HCT116 (cell line): ENCODE data around the gene ERC2. TPM values are rescaled to one million over a fixed set of nuclear protein-coding genes. Genes with fewer than 3 reads are reported as not detected.

Source experiments
- ATAC-seq: fragments of 200-7000 bp; cut with Tn5 transposase; 2 replicates; pipeline ENCODE4 v1.9.1; 2020; ENCODE audit warnings: mild to moderate bottlenecking, moderate library complexity
- BruUV-seq: library from RNA; stranded (reverse); fragments of 400-500 nt; replicated peaks from 2 replicates; lab custom pipeline; 2021; lab: Mats Ljungman, UMichigan
- CTCF ChIA-PET: fragments of 300-600 bp; sonication (Branson Sonifier 250); formaldehyde crosslinking; loops from one replicate; lab custom pipeline; 2021; ENCODE audit warnings: antibody characterized with exemption; lab: Charles Lee
- POLR2A ChIA-PET: fragments of 300-600, 350-600 bp; sonication (Branson Sonifier 250); formaldehyde crosslinking; loops from one replicate; lab custom pipeline; 2021; ENCODE audit warnings: antibody characterized with exemption; lab: Charles Lee
- RAD21 ChIA-PET, 2 experiments: fragments of 300-600 bp; sonication (Branson Sonifier 250); formaldehyde crosslinking; loops; one replicate each; lab custom pipeline; 2023; ENCODE audit warnings: low total read pairs in 2 of 2; ENCODE audit not compliant: uncharacterized antibody in 2 of 2, unreplicated experiment in 2 of 2, low non-redundant PET in 1 of 2; lab: Charles Lee
- DNase-seq: peaks from one replicate; pipeline ENCODE4 v3.0.0-alpha.2; 2010; ENCODE audit warnings: low read depth, low spot score
- H2AFZ ChIP-seq: fragments of 200-600 bp; shearing (Covaris generic), sonication (generic); 2 replicates; pipeline ENCODE4 v1.6.1; 2017; ENCODE audit warnings: low read depth, mixed run types, mixed read lengths, antibody characterized with exemption, low read length; ENCODE audit not compliant: poor library complexity, severe bottlenecking
- H3K27ac ChIP-seq: 2 replicates; pipeline ENCODE4 v1.5.1; 2012; ENCODE audit warnings: low read depth, low read length
- H3K27me3 ChIP-seq: fragments of 200-600 bp; sonication (generic); 2 replicates; pipeline ENCODE4 v1.6.1; 2016; ENCODE audit warnings: mixed run types, low read length, mixed read lengths; ENCODE audit not compliant: insufficient read depth
- H3K36me3 ChIP-seq, 2 experiments: fragments of 200-500 bp in 1 of 2; fragments of 200-600 bp in 1 of 2; sonication (Bioruptor generic) in 1 of 2; sonication (generic) in 1 of 2; 2 replicates each; pipeline versions ENCODE4 v1.5.1 to v1.6.1; 2014 to 2016; ENCODE audit warnings: low read length in 2 of 2, inconsistent platforms in 1 of 2, mixed read lengths in 1 of 2, mixed run types in 1 of 2; ENCODE audit not compliant: insufficient read depth in 2 of 2, control insufficient read depth in 1 of 2
- H3K4me1 ChIP-seq, 2 experiments: fragments of 200-600 bp in 1 of 2; sonication (generic) in 1 of 2; 2 replicates each; pipeline versions ENCODE4 v1.5.1 to v1.6.1; 2012 to 2017; ENCODE audit warnings: low read length in 2 of 2, inconsistent platforms in 1 of 2, mild to moderate bottlenecking in 1 of 2, mixed read lengths in 1 of 2, mixed run types in 1 of 2, moderate library complexity in 1 of 2; ENCODE audit not compliant: insufficient read depth in 2 of 2, control insufficient read depth in 1 of 2
- H3K4me2 ChIP-seq: fragments of 200-600 bp; sonication (generic); 2 replicates; pipeline ENCODE4 v1.6.1; 2017; ENCODE audit warnings: mixed run types, low read length, mixed read lengths
- H3K4me3 ChIP-seq, 2 experiments: fragments of 200-600 bp in 1 of 2; sonication (generic) in 1 of 2; replicated peaks in 1 of 2; 2 replicates each; pipeline ENCODE4 v1.5.1; 2011 to 2016; ENCODE audit warnings: low read length in 2 of 2, control low read depth in 1 of 2, low read depth in 1 of 2, mild to moderate bottlenecking in 1 of 2, mixed read lengths in 1 of 2, mixed run types in 1 of 2
- H3K79me2 ChIP-seq: fragments of 200-600 bp; sonication (generic); 2 replicates; pipeline ENCODE4 v1.6.1; 2017; ENCODE audit warnings: mild to moderate bottlenecking, mixed run types, low read length, moderate library complexity, mixed read lengths; ENCODE audit not compliant: insufficient read depth
- H3K9ac ChIP-seq: fragments of 200-600 bp; sonication (generic); 2 replicates; pipeline ENCODE4 v1.6.1; 2016; ENCODE audit warnings: low read length, mixed read lengths
- H3K9me2 ChIP-seq: fragments of 200-600 bp; sonication (generic), shearing (Covaris generic); 2 replicates; pipeline ENCODE4 v1.6.1; 2017; ENCODE audit warnings: mixed run types, mild to moderate bottlenecking, moderate library complexity; ENCODE audit not compliant: insufficient read depth
- H3K9me3 ChIP-seq, 2 experiments: fragments of 200-500 bp in 1 of 2; fragments of 200-600 bp in 1 of 2; sonication (Bioruptor generic) in 1 of 2; sonication (generic) in 1 of 2; 2 replicates each; pipeline ENCODE4 v1.6.1; 2014 to 2017; ENCODE audit warnings: low read length in 2 of 2, mixed read lengths in 2 of 2, inconsistent platforms in 1 of 2, low read depth in 1 of 2, mild to moderate bottlenecking in 1 of 2, mixed run types in 1 of 2, moderate library complexity in 1 of 2; ENCODE audit not compliant: control insufficient read depth in 1 of 2, insufficient read depth in 1 of 2
- H4K20me1 ChIP-seq: fragments of 200-600 bp; sonication (generic), shearing (Covaris generic); 2 replicates; pipeline ENCODE4 v1.6.1; 2017; ENCODE audit warnings: mixed run types, mild to moderate bottlenecking, moderate library complexity; ENCODE audit not compliant: insufficient read depth
- CEBPB ChIP-seq: IDR thresholded peaks from 2 replicates; pipeline ENCODE4 v1.6.1; 2012; ENCODE audit warnings: low read depth
- ELF1 ChIP-seq: IDR thresholded peaks from 2 replicates; pipeline ENCODE4 v1.6.1; 2012; ENCODE audit warnings: low read depth, borderline replicate concordance
- EZH2 ChIP-seq: fragments of 200-600 bp; sonication (generic); IDR thresholded peaks from 2 replicates; pipeline ENCODE4 v1.6.1; 2017; ENCODE audit warnings: antibody characterized with exemption, mixed run types
- EZH2phosphoT487 ChIP-seq: fragments of 200-600 bp; IDR thresholded peaks from 2 replicates; pipeline ENCODE4 v1.6.1; 2018; ENCODE audit warnings: antibody characterized with exemption, borderline replicate concordance
- FOSL1 ChIP-seq: IDR thresholded peaks from 2 replicates; pipeline ENCODE4 v1.6.1; 2012; ENCODE audit warnings: low read depth
- JUND ChIP-seq: IDR thresholded peaks from 2 replicates; pipeline ENCODE4 v1.6.1; 2012
- POLR2A ChIP-seq: IDR thresholded peaks from 2 replicates; pipeline ENCODE4 v1.7.0; 2011; ENCODE audit warnings: borderline replicate concordance; ENCODE audit not compliant: insufficient read depth, insufficient read length; ENCODE audit errors: extremely low read depth
- POLR2AphosphoS5 ChIP-seq: IDR thresholded peaks from 2 replicates; pipeline ENCODE4 v1.6.1; 2011; ENCODE audit warnings: mild to moderate bottlenecking, low read depth, low read length, moderate library complexity
- SIN3A ChIP-seq: IDR thresholded peaks from 2 replicates; pipeline ENCODE4 v1.6.1; 2012; ENCODE audit warnings: low read depth
- SP1 ChIP-seq: IDR thresholded peaks from 2 replicates; pipeline ENCODE4 v1.6.1; 2012; ENCODE audit warnings: low read depth
- SRF ChIP-seq: IDR thresholded peaks from 2 replicates; pipeline ENCODE4 v1.6.1; 2012; ENCODE audit warnings: low read depth
- TCF7L2 ChIP-seq: IDR thresholded peaks from 2 replicates; pipeline ENCODE4 v1.7.0; 2011; ENCODE audit warnings: borderline replicate concordance, inconsistent platforms; ENCODE audit not compliant: insufficient read depth, insufficient read length; ENCODE audit errors: extremely low read depth
- YY1 ChIP-seq: IDR thresholded peaks from 2 replicates; pipeline ENCODE4 v1.6.1; 2011; ENCODE audit warnings: low read length, low read depth, moderate library complexity, mild to moderate bottlenecking; ENCODE audit not compliant: insufficient replicate concordance; ENCODE audit errors: extremely low read depth
- ZFX ChIP-seq: fragments of 450-650 bp; IDR thresholded peaks from 2 replicates; pipeline ENCODE4 v1.6.1; 2017
- ZNF274 ChIP-seq: fragments of 200-500 bp; sonication (Bioruptor generic); IDR thresholded peaks from 2 replicates; pipeline ENCODE4 v1.6.1; 2014; ENCODE audit warnings: mild to moderate bottlenecking, low read depth, low read length, inconsistent platforms
- intact Hi-C: fragments of 100-400 bp; cut with micrococcal nuclease; formaldehyde crosslinking; loops from 2 replicates; pipeline ENCODE4 v1.10.0; 2022
- total RNA-seq: library from RNA; stranded (reverse); gene quantifications from one replicate; pipeline ENCODE4 v1.2.1, GENCODE V29; 2021; ENCODE audit not compliant: unreplicated experiment
- TF ChIP-seq, protein P1 (sequence below): IDR thresholded peaks from 2 replicates; pipeline ENCODE4 v1.6.1; 2012
- TF ChIP-seq, protein P2 (sequence below): IDR thresholded peaks from 2 replicates; pipeline ENCODE4 v1.6.1; 2012
- TF ChIP-seq, protein P3 (sequence below), 3 experiments: fragments of 200-600 bp in 1 of 3; sonication (generic) in 1 of 3; IDR thresholded peaks in 2 of 3; conservative IDR thresholded peaks in 1 of 3; 2 replicates each; pipeline ENCODE4 v1.5.1; 2012 to 2017; ENCODE audit warnings: low read depth in 2 of 3, low read length in 2 of 3, antibody characterized with exemption in 1 of 3, borderline replicate concordance in 1 of 3, control low read depth in 1 of 3, mild to moderate bottlenecking in 1 of 3, mixed read lengths in 1 of 3, mixed run types in 1 of 3, moderate library complexity in 1 of 3; ENCODE audit not compliant: insufficient read depth in 1 of 3
- TF ChIP-seq, protein P4 (sequence below): IDR thresholded peaks from 2 replicates; pipeline ENCODE4 v1.6.1; 2011; ENCODE audit warnings: mild to moderate bottlenecking, low read length, moderate library complexity; ENCODE audit not compliant: insufficient replicate concordance; ENCODE audit errors: extremely low read depth

The ERC2 gene
- total RNA-seq, 1 experiment from 2014 or later = not detected

DNA sequence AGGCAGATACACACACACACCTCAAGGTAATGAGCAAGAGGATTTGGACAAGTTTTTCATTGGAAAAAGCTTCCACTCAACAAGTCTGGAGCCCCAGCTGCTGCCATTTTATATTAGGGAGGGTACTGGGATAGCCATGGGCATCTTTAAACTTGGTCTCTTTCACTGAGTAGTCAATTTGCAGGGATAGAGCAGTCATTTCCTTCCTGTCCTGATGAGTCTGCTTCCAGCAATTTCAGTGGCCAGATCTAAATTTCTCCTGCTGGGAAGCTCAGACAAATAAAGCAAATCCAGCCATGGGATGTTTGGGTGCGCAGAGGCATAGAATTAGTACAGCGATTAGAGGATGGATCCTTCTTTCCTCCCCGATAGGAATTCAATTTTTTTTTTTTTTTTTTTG lies 874 bp upstream of the ERC2 start:
- no peaks in the 10 kb centered on the region for H3K79me2 ChIP-seq

More for the DNA sequence above, 874 bp upstream of the ERC2 start:
- Histone ChIP-seq H3K4me3 (no peak overlapping the region), H3K27me3 (peaks cover 33% of the 10 kb centered on the region), H3K27ac (no peak overlapping the region), H3K4me2 (no peak overlapping the region)
- intact Hi-C loops = no loop called here
- RAD21 ChIA-PET = no interaction called here
- BruUV-seq = no TSS peak
- TF ChIP-seq EZH2phosphoT487 = no peak
- no peak for TF ChIP-seq JUND
- no peak for TF ChIP-seq ELF1
- TF ChIP-seq SIN3A = no peak
- TF ChIP-seq, protein P1, sequence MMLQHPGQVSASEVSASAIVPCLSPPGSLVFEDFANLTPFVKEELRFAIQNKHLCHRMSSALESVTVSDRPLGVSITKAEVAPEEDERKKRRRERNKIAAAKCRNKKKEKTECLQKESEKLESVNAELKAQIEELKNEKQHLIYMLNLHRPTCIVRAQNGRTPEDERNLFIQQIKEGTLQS = no peak
- no peak for TF ChIP-seq ZFX
- no peak for TF ChIP-seq ZNF274
- no peak for TF ChIP-seq SRF
- no peak for TF ChIP-seq EZH2
- TF ChIP-seq, protein P2, sequence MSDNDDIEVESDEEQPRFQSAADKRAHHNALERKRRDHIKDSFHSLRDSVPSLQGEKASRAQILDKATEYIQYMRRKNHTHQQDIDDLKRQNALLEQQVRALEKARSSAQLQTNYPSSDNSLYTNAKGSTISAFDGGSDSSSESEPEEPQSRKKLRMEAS = no peak
- TF ChIP-seq, protein P3, sequence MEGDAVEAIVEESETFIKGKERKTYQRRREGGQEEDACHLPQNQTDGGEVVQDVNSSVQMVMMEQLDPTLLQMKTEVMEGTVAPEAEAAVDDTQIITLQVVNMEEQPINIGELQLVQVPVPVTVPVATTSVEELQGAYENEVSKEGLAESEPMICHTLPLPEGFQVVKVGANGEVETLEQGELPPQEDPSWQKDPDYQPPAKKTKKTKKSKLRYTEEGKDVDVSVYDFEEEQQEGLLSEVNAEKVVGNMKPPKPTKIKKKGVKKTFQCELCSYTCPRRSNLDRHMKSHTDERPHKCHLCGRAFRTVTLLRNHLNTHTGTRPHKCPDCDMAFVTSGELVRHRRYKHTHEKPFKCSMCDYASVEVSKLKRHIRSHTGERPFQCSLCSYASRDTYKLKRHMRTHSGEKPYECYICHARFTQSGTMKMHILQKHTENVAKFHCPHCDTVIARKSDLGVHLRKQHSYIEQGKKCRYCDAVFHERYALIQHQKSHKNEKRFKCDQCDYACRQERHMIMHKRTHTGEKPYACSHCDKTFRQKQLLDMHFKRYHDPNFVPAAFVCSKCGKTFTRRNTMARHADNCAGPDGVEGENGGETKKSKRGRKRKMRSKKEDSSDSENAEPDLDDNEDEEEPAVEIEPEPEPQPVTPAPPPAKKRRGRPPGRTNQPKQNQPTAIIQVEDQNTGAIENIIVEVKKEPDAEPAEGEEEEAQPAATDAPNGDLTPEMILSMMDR (IDR thresholded peaks at IDR 0.05 in 2 of 3, conservative IDR thresholded peaks at IDR 0.05 in 1 of 3; ENCODE audit: borderline replicate concordance in 1 of 3, insufficient read depth in 1 of 3, low read depth in 2 of 3, low read length in 2 of 3) = no peak
- no peak for TF ChIP-seq CEBPB
- TF ChIP-seq, protein P4, sequence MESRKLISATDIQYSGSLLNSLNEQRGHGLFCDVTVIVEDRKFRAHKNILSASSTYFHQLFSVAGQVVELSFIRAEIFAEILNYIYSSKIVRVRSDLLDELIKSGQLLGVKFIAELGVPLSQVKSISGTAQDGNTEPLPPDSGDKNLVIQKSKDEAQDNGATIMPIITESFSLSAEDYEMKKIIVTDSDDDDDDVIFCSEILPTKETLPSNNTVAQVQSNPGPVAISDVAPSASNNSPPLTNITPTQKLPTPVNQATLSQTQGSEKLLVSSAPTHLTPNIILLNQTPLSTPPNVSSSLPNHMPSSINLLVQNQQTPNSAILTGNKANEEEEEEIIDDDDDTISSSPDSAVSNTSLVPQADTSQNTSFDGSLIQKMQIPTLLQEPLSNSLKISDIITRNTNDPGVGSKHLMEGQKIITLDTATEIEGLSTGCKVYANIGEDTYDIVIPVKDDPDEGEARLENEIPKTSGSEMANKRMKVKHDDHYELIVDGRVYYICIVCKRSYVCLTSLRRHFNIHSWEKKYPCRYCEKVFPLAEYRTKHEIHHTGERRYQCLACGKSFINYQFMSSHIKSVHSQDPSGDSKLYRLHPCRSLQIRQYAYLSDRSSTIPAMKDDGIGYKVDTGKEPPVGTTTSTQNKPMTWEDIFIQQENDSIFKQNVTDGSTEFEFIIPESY = no peak
- no peak for TF ChIP-seq POLR2A
- no peak for TF ChIP-seq TCF7L2
- TF ChIP-seq YY1 = no peak
- TF ChIP-seq POLR2AphosphoS5 = no peak
- TF ChIP-seq FOSL1 = no peak
- no peak for TF ChIP-seq SP1
- TF ChIP-seq, all 23 proteins: peak for 0
- no peak for DNase-seq
- Histone ChIP-seq H3K9me3 (no peaks in the 10 kb centered on the region), H3K4me1 (no peaks in the 10 kb centered on the region), H3K9me2 (no peaks in the 10 kb centered on the region), H3K9ac (no peak overlapping the region), H3K36me3 (no peaks in the 10 kb centered on the region), H2AFZ (no peak overlapping the region), H4K20me1 (no peaks in the 10 kb centered on the region)
- ATAC-seq = no peak
- ChIA-PET POLR2A (no interaction called here), CTCF (no interaction called here)
